ENCODE data around the gene MPPED1.

MPPED1 gene

DNA sequence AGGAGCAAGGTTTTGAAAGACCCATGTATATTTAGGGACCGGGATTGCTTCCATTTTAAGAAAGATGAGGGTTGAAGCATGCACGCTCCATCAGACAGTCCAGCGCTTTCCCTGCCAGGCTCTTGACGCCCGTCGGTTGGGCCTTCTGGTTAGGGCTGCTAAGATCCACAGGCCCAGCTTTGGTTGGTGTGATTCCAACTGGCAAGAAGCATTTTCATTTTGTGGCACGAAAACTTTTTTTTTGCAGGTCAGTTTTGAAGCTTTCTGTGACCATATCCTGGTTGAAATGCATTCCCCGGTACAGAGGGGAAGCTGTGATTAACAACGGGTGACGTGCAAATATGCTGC is 34.3 kb upstream of the MPPED1 start:
- 91% methylated on average over 10 of the region's 10 CpGs for WGBS
- Histone ChIP-seq H3K14ac (ENCODE audit: low read length in 2 of 2) (no peak overlapping the region), H4K8ac (ENCODE audit: low read length) (no peak overlapping the region), H2BK12ac (ENCODE audit: low read length in 2 of 2) (no peak overlapping the region), H3K9me3 (ENCODE audit: control insufficient read depth, low read length) (peaks cover 9% of the 10 kb centered on the region), H3K27ac (ENCODE audit: low read length, poor library complexity, severe bottlenecking) (no peak overlapping the region), H3K23ac (ENCODE audit: low read length in 2 of 2) (no peak overlapping the region), H3K9ac (ENCODE audit: low read length) (no peak overlapping the region), H3K4me3 (ENCODE audit: insufficient read depth in 1 of 2, low read depth in 1 of 2, low read length in 2 of 2) (no peak overlapping the region), H2BK5ac (ENCODE audit: low read depth, low read length, poor library complexity, severe bottlenecking) (no peak overlapping the region), H3K4me2 (ENCODE audit: low read length, poor library complexity, severe bottlenecking) (no peak overlapping the region), H3K4me1 (ENCODE audit: control insufficient read depth, insufficient read depth, low read depth, low read length) (no peaks in the 10 kb centered on the region), H3K18ac (ENCODE audit: low read depth in 1 of 2, low read length in 2 of 2) (no peak overlapping the region), H2AFZ (ENCODE audit: low read depth, low read length) (no peak overlapping the region), H3K36me3 (ENCODE audit: control insufficient read depth in 1 of 2, insufficient read depth in 2 of 2, low read depth in 1 of 2, low read length in 2 of 2) (no peaks in the 10 kb centered on the region), H2AK5ac (ENCODE audit: low read length, severe bottlenecking) (no peak overlapping the region), H2BK15ac (ENCODE audit: low read depth, poor library complexity, severe bottlenecking) (no peak overlapping the region), H3K79me1 (replicated peaks; ENCODE audit: low read length, poor library complexity, severe bottlenecking) (no peaks in the 10 kb centered on the region), H3K27me3 (ENCODE audit: control insufficient read depth in 1 of 2, insufficient read depth in 1 of 2, low read length in 2 of 2) (peaks cover 22 to 65% of the 10 kb centered on the region in 2 experiments), H4K91ac (ENCODE audit: low read length) (no peak overlapping the region), H2BK120ac (ENCODE audit: low read depth, low read length) (no peak overlapping the region), H3K4ac (ENCODE audit: low read depth in 1 of 2, low read length in 2 of 2) (no peak overlapping the region)
- no peak for DNase-seq

DNA sequence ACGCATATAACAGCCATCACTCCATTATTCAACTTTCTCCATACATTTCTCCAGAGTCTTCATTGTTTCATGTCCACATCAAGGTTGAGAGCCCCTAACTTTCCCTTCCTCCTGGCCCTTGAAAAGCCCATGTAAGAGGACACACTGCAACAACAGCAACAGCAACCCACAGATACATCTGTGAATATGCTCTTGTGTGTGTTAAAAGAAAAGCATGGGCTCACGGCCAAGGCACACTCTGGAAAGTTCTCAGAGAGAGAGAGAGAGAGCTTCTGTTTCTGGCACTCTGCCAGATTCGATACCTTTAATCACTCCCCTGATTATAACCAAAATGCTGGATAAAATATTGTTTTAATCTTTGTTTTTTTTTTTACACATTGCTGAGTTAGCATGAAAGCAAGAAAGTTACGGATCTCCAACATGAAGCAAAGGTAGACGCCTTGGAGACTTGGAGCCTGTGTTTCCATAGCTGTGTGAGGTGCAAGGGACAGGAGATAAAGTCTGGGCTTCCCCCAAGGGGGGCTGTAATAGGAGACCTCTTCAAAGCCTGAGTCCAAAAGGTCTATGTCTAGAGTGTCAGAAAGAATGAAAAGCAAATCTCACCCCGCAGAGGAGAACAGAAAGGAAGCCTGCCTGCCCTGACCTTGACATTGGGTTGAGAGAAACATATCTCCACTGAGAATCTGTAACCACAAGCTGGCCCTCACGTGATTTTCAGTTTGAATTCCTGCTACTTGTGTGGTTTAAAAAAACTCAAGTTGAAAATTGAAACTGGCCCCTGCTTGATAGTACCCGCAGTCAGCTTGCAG is 33.7 kb upstream of the MPPED1 start:
- no peak overlapping the region for H2BK12ac ChIP-seq (ENCODE audit: low read length in 2 of 2)
- H3K4me2 ChIP-seq (ENCODE audit: low read length, poor library complexity, severe bottlenecking) = no peak overlapping the region
- no peak overlapping the region for H2AK5ac ChIP-seq (ENCODE audit: low read length, severe bottlenecking)
- no peak overlapping the region for H3K18ac ChIP-seq (ENCODE audit: low read depth in 1 of 2, low read length in 2 of 2)
- H2BK120ac ChIP-seq (ENCODE audit: low read depth, low read length) = no peak overlapping the region
- H3K4me3 ChIP-seq (ENCODE audit: insufficient read depth in 1 of 2, low read depth in 1 of 2, low read length in 2 of 2) = no peak overlapping the region
- H3K23ac ChIP-seq (ENCODE audit: low read length in 2 of 2) = no peak overlapping the region
- H3K36me3 ChIP-seq (ENCODE audit: control insufficient read depth in 1 of 2, insufficient read depth in 2 of 2, low read depth in 1 of 2, low read length in 2 of 2) = no peaks in the 10 kb centered on the region
- peak; percentile 79 for DNase-seq
- H4K8ac ChIP-seq (ENCODE audit: low read length) = no peak overlapping the region
- H2BK15ac ChIP-seq (ENCODE audit: low read depth, poor library complexity, severe bottlenecking) = no peak overlapping the region
- H3K27me3 ChIP-seq (ENCODE audit: control insufficient read depth in 1 of 2, insufficient read depth in 1 of 2, low read length in 2 of 2) = peaks cover 22 to 65% of the 10 kb centered on the region in 2 experiments
- no peak overlapping the region for H3K4ac ChIP-seq (ENCODE audit: low read depth in 1 of 2, low read length in 2 of 2)
- H3K14ac ChIP-seq (ENCODE audit: low read length in 2 of 2) = no peak overlapping the region
- no peak overlapping the region for H2BK5ac ChIP-seq (ENCODE audit: low read depth, low read length, poor library complexity, severe bottlenecking)
- H2AFZ ChIP-seq (ENCODE audit: low read depth, low read length) = no peak overlapping the region
- H3K79me1 ChIP-seq (replicated peaks; ENCODE audit: low read length, poor library complexity, severe bottlenecking) = no peaks in the 10 kb centered on the region
- peaks cover 9% of the 10 kb centered on the region for H3K9me3 ChIP-seq (ENCODE audit: control insufficient read depth, low read length)
- H4K91ac ChIP-seq (ENCODE audit: low read length) = no peak overlapping the region
- no peaks in the 10 kb centered on the region for H3K4me1 ChIP-seq (ENCODE audit: control insufficient read depth, insufficient read depth, low read depth, low read length)
- no peak overlapping the region for H3K9ac ChIP-seq (ENCODE audit: low read length)
- WGBS = 60% methylated on average over 6 of the region's 8 CpGs
- H3K27ac ChIP-seq (ENCODE audit: low read length, poor library complexity, severe bottlenecking) = no peak overlapping the region

DNA sequence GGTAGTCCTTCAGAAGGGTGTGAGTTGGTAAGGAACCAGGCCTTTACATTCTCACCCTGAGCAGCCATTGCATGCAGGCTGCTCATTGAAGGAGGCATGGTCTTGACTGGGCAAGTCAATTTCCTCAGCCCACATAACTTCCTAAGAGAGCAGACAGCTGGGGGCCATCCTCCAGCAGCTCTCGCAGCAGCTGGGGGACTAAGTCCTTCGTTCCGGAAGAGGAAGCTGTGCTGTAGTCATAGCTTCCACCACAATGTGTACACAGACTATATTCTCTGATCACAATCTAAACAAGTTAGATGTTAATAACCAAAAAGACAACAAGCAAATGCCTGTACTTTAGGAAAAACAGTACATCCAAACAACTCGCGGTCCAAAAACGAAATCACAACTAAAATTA is 30.1 kb upstream of the MPPED1 start:
- DNase-seq = peak; percentile 81
- Histone ChIP-seq H3K27ac (ENCODE audit: low read length, poor library complexity, severe bottlenecking) (no peak overlapping the region), H2BK5ac (ENCODE audit: low read depth, low read length, poor library complexity, severe bottlenecking) (no peak overlapping the region), H3K4me2 (ENCODE audit: low read length, poor library complexity, severe bottlenecking) (no peak overlapping the region), H3K14ac (ENCODE audit: low read length in 2 of 2) (no peak overlapping the region), H2BK15ac (ENCODE audit: low read depth, poor library complexity, severe bottlenecking) (no peak overlapping the region), H2BK120ac (ENCODE audit: low read depth, low read length) (no peak overlapping the region), H3K4ac (ENCODE audit: low read depth in 1 of 2, low read length in 2 of 2) (no peak overlapping the region), H3K9me3 (ENCODE audit: control insufficient read depth, low read length) (no peaks in the 10 kb centered on the region), H3K79me1 (replicated peaks; ENCODE audit: low read length, poor library complexity, severe bottlenecking) (no peaks in the 10 kb centered on the region), H3K18ac (ENCODE audit: low read depth in 1 of 2, low read length in 2 of 2) (no peak overlapping the region), H2AFZ (ENCODE audit: low read depth, low read length) (no peak overlapping the region), H3K4me3 (ENCODE audit: insufficient read depth in 1 of 2, low read depth in 1 of 2, low read length in 2 of 2) (no peak overlapping the region), H3K36me3 (ENCODE audit: control insufficient read depth in 1 of 2, insufficient read depth in 2 of 2, low read depth in 1 of 2, low read length in 2 of 2) (no peaks in the 10 kb centered on the region), H3K9ac (ENCODE audit: low read length) (no peak overlapping the region), H3K27me3 (ENCODE audit: control insufficient read depth in 1 of 2, insufficient read depth in 1 of 2, low read length in 2 of 2) (peaks cover 43 to 74% of the 10 kb centered on the region in 2 experiments), H2BK12ac (ENCODE audit: low read length in 2 of 2) (no peak overlapping the region), H4K8ac (ENCODE audit: low read length) (no peak overlapping the region), H4K91ac (ENCODE audit: low read length) (no peak overlapping the region), H3K4me1 (ENCODE audit: control insufficient read depth, insufficient read depth, low read depth, low read length) (peaks cover 6% of the 10 kb centered on the region), H3K23ac (ENCODE audit: low read length in 2 of 2) (no peak overlapping the region), H2AK5ac (ENCODE audit: low read length, severe bottlenecking) (no peak overlapping the region)
- 75% methylated on average over 6 of the region's 6 CpGs for WGBS

DNA sequence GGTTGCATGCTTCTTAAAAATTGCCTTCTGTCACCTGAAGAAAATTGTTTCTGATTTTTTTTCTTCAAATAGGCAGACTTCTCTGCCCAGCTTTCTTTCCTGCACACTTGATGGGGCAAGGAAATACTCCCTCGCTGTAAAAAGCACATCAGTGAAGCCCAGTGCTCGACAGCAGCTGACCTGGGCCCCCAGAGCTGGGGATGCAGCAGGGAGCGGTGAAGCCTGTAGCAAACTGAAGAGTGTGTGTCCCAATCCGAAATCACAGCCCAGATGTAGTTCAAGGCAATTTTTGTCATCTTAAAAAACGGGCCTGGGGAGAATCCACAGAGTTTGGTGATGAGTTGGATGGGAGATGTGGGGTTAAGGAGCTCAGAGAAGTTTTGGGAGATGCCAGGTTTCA is 27.0 kb upstream of the MPPED1 start:
- 54% methylated on average over 5 of the region's 5 CpGs for WGBS
- Histone ChIP-seq H2BK5ac (ENCODE audit: low read depth, low read length, poor library complexity, severe bottlenecking) (no peak overlapping the region), H2AK5ac (ENCODE audit: low read length, severe bottlenecking) (no peak overlapping the region), H3K27me3 (ENCODE audit: control insufficient read depth in 1 of 2, insufficient read depth in 1 of 2, low read length in 2 of 2) (peaks cover 51 to 70% of the 10 kb centered on the region in 2 experiments), H3K4me3 (ENCODE audit: insufficient read depth in 1 of 2, low read depth in 1 of 2, low read length in 2 of 2) (no peak overlapping the region), H3K4me2 (ENCODE audit: low read length, poor library complexity, severe bottlenecking) (no peak overlapping the region), H3K23ac (ENCODE audit: low read length in 2 of 2) (no peak overlapping the region), H3K9me3 (ENCODE audit: control insufficient read depth, low read length) (no peaks in the 10 kb centered on the region), H3K79me1 (replicated peaks; ENCODE audit: low read length, poor library complexity, severe bottlenecking) (no peaks in the 10 kb centered on the region), H3K14ac (ENCODE audit: low read length in 2 of 2) (no peak overlapping the region), H3K4me1 (ENCODE audit: control insufficient read depth, insufficient read depth, low read depth, low read length) (peaks cover 8% of the 10 kb centered on the region), H2BK12ac (ENCODE audit: low read length in 2 of 2) (no peak overlapping the region), H3K9ac (ENCODE audit: low read length) (no peak overlapping the region), H3K36me3 (ENCODE audit: control insufficient read depth in 1 of 2, insufficient read depth in 2 of 2, low read depth in 1 of 2, low read length in 2 of 2) (no peaks in the 10 kb centered on the region), H2AFZ (ENCODE audit: low read depth, low read length) (no peak overlapping the region), H2BK15ac (ENCODE audit: low read depth, poor library complexity, severe bottlenecking) (no peak overlapping the region), H4K8ac (ENCODE audit: low read length) (no peak overlapping the region), H4K91ac (ENCODE audit: low read length) (no peak overlapping the region), H3K27ac (ENCODE audit: low read length, poor library complexity, severe bottlenecking) (no peak overlapping the region), H2BK120ac (ENCODE audit: low read depth, low read length) (no peak overlapping the region), H3K4ac (ENCODE audit: low read depth in 1 of 2, low read length in 2 of 2) (no peak overlapping the region), H3K18ac (ENCODE audit: low read depth in 1 of 2, low read length in 2 of 2) (no peak overlapping the region)
- no peak for DNase-seq
